Gastroesophageal sphincter (tissue), 3 donors: ENCODE data around the gene LARGE1.
"Not testable (repeated sequence)": the region's sequence is repeated elsewhere in the genome, so short reads cannot be mapped to it uniquely, and the experiment has no call there.

ENCODE experiments used
- POLR2AphosphoS5 ChIP-seq: sonication (generic); formaldehyde crosslinking; IDR thresholded peaks from one replicate; pipeline ENCODE4 v1.6.1; 2017; ENCODE audit warnings: antibody characterized with exemption
- TF ChIP-seq, protein P1 (sequence below), 4 experiments: fragments of 200-600 bp in 2 of 4; fragments of 450-650 bp in 2 of 4; sonication (generic) in 1 of 4; IDR thresholded peaks; one replicate each; pipeline ENCODE4 v1.5.1; 2017 to 2019; ENCODE audit warnings: antibody characterized with exemption in 4 of 4, mild to moderate bottlenecking in 2 of 4, moderate library complexity in 2 of 4

DNA sequence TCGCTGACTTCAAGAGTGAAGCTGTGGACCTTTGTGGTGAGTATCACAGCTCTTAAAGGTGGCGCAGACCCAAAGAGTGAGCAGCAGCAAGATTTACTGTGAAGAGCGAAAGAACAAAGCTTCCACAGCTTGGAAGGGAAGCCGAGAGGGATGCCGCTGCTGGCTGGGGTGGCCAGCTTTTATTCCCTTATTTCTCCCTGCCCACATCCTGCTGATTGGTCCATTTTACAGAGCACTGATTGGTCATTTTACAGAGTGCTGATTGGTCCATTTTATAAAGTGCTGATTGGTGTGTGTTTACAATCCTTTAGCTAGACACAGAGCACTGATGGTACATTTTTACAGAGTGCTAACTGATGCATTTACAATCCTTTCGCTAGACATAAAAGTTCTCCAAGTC is 353.8 kb downstream of the LARGE1 start:
- TF ChIP-seq, protein P1, sequence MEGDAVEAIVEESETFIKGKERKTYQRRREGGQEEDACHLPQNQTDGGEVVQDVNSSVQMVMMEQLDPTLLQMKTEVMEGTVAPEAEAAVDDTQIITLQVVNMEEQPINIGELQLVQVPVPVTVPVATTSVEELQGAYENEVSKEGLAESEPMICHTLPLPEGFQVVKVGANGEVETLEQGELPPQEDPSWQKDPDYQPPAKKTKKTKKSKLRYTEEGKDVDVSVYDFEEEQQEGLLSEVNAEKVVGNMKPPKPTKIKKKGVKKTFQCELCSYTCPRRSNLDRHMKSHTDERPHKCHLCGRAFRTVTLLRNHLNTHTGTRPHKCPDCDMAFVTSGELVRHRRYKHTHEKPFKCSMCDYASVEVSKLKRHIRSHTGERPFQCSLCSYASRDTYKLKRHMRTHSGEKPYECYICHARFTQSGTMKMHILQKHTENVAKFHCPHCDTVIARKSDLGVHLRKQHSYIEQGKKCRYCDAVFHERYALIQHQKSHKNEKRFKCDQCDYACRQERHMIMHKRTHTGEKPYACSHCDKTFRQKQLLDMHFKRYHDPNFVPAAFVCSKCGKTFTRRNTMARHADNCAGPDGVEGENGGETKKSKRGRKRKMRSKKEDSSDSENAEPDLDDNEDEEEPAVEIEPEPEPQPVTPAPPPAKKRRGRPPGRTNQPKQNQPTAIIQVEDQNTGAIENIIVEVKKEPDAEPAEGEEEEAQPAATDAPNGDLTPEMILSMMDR (IDR thresholded peaks at IDR 0.05), result not testable (repeated sequence)
- TF ChIP-seq POLR2AphosphoS5, result not testable (repeated sequence)
